Measurements from ENCODE around the gene DHCR24.

DHCR24 gene

DNA sequence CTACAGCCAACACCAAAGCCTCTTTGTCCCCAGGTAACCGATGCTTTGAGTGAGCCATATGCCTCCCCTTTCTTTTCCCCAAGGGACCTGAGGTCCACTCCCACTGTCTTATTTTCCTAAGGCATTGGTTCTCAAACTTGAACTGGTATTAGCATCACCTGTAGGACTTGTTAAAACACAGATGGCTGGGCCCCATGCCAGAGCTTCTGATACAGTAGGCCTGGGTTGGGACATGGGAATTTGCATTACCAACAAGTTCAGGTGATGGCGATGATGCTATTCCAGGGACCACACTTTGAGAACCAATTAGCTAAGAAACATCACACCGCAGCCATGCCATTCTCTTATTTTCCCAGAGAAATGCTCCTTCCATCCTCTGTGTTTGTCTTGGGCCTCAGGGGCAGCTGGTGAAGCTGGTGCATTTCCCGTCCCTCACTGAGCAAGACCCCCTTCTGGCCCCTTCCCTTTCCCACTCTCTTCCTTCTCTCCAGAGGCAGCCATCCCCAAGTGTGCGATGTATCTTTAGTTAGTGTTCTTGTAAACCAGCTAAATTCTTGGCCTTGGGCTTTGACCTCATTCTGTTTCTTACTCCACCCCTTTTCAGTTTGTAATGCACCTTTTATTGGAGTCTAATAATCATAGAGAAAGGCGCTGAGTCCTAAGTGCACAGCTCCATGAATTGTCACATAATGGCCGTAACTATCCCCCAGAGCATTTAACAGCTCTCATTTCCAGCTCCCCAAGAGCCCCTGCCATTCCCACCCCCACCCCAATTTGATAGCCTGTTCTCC, 71.7 kb downstream of the DHCR24 start:
- no peak for DNase-seq (ENCODE audit: low read depth in 3 of 3)

GRCh38 chr1:54814571-54814970, 72.4 kb downstream of the DHCR24 start:
- DNase-seq (ENCODE audit: low read depth in 3 of 3): no peak

DNA sequence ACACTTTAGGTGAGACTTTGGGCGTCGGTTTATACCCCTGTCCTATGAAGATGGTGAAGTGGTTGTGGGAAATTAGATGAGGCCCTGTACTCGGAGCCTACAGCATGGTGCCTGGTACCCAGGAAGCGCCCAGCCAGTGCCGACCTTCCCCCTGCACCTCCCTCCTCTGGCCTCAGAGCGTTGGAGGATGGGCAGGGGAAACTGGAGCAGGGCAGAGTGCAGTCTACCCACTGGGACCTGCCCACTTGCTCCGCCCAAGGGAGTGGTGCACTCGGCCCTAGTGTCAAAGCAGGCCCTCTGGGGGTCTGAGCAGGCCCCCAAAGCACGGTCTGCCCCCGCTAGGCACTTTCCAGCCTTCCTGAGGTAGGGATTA, 72.9 kb downstream of the DHCR24 start:
- no peak for DNase-seq (ENCODE audit: low read depth in 3 of 3)

DNA sequence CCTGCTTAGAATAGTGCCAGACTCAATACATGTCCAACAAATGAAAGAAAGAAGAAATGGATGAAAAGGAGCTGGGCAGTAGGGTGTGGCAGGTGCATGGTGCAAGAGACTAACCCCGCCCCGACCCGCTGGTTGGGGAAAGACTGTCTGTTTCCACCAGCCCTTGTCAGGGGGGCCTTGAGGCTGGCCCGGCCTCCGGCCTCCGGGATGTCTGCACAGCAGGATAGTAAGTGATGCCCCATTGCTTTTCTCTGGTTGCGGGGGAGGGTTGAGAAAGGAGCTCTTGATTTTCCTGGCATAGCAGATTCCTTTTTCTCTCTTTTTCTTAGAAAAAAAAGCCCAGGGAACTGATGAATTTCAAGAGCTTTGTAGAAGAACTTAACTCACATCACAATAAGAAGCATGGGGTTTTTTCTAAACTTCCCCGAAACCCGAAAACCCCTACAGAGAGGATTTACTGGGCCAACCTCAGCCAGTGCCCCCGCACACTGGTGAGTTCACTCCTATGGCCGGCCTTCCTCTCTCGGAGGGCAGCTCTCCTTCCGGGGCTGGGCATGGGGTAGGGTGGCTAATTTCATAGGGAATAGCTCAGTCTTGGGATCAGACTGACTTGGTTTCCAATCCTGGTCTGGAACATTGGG, 73.4 kb downstream of the DHCR24 start:
- DNase-seq (ENCODE audit: low read depth in 3 of 3): no peak

- no peak for DNase-seq (ENCODE audit: low read depth in 3 of 3)
These were observed 74.1 kb downstream of the DHCR24 start for GRCh38 chr1:54812801-54813484.

- no peak for DNase-seq (ENCODE audit: low read depth in 3 of 3)
These were observed 75.0 kb downstream of the DHCR24 start for GRCh38 chr1:54811739-54812655.

DNA sequence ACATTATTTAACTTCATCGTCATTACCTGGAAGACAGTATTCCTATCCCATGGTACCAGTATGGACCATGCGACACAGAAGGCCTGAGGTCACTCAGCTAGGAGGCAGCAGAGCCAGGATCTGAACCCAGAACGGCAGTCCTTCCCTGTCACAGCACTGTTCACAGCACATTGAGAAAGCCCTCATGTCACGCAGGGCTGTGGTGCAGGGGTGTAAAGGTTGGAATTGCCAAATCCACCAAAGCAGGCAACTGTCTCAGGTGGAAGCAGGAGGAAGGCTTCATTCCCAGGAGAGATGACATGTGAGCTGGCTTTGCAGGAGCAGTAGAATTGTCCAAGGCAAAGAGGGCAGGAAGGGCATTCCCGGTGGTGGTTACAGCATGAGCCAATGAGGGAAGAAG, 75.9 kb downstream of the DHCR24 start:
- no peak for DNase-seq (ENCODE audit: low read depth in 3 of 3)

- peak; percentile 38 to 64 (median 47) for DNase-seq (ENCODE audit: low read depth in 3 of 3)
These were observed 76.6 kb downstream of the DHCR24 start for GRCh38 chr1:54810153-54810942.

GRCh38 chr1:54809496-54810074, 77.4 kb downstream of the DHCR24 start:
- no peak for DNase-seq (ENCODE audit: low read depth in 3 of 3)

DNA sequence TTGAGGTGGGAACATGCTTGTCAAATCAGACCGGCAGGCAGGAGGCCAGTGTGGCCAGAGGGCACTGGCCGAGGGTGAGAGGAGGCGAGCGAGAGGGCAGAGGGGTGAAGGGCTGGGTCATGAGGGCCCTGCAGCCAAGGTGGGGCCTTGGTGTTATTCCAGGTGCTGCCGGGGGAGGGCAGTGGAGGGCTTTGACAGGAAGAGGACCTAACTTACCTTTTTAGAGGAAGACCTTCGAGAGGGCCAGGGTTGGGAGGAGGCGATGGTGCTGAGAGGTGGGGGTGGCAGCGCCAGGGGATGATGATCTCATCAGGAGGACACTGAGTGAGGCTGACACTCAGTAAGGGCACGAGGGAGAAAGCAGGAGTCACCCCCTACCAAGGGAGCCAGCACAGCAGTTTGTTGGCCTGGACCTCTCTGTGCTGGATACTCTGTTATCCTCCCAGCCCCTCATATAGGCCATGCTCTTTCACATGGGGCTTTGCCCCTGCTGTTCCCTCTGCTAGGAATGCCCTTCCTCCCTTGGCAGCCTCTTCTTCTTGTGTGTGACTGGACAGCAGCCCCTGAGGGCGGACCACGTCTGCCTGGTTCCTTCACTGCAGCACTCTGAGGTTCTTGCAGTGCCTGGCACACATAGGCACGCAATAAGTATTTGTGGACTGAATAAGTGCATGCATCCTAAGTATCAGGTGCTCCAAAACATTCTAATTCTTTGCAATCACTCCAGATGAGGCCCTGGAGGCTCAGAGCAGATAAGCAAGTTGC, 78.4 kb downstream of the DHCR24 start:
- no peak for DNase-seq (ENCODE audit: low read depth in 3 of 3)

DNA sequence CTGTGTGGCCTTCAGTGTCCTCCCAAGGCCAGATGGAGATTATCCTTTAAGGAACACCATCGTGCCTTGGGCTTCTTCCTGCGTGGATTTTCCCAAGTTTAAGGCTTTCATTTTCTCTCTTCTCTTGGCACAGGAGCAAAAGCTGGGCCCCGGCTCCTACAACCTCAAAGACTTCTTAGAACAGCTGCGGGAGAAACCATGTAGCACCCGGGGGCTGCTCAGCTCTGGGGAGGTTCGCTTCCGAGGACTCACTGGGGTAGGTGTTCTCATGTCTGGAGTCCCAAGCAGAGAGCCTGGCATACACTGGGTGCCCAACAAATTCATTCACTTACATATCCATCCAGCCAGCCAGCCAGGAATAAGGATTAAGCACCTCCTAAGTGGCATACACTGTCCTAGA, 79.2 kb downstream of the DHCR24 start:
- DNase-seq (ENCODE audit: low read depth in 3 of 3): no peak

DNA sequence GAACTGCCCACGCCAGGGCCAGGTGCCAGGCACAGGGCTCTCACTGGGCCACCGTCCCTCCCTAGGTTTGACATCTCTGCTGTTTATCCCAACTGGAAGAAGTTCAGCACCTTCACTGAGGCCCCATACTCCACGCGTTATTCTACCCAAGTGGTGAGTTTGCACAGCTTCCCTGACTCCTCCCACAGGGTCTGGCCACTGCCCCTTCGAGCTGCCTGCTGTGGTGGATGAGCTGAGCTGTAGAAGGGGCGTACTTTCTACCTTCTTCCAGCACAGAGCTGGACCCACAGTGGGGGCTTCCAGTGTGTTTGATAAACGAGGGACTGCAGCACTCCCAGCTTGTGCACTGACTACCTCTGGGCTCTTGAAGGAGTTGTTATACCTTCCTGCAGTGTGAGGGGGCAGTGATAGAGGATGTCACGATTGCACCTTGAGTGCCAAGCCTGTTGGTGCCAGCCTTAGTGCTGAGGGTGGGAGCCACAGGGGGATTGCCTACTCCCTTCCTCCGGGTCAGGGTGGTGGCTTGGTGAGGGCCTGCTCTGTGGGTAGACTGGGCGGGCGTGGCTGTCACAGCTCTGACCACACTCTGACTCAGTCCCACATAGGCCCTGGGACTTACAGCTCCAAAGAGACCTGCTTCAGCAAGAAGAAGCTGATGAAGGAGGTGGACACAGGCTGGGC, 79.9 kb downstream of the DHCR24 start:
- no peak for DNase-seq (ENCODE audit: low read depth in 3 of 3)

DNA sequence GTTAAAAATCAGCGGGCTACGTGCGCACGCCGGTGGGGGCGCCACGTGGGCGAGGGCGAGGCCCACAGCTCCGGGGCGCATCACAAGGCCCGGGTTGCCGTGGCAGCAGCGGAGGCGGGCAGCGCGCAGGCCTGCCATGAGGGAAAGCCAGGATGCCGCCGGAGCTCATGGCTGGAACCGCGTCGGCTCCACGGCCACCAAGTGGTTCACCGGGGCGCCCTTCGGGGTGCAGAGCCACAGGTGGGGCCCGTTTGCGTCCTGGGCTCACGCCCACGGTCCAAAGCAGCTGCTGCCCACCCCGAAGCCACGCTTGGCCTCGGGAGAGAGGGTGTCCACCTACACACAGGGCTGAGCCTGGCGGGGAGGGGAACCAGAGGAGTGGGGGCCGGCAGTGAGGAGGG, 81.0 kb downstream of the DHCR24 start:
- DNase-seq (ENCODE audit: low read depth in 3 of 3): no peak

DNA sequence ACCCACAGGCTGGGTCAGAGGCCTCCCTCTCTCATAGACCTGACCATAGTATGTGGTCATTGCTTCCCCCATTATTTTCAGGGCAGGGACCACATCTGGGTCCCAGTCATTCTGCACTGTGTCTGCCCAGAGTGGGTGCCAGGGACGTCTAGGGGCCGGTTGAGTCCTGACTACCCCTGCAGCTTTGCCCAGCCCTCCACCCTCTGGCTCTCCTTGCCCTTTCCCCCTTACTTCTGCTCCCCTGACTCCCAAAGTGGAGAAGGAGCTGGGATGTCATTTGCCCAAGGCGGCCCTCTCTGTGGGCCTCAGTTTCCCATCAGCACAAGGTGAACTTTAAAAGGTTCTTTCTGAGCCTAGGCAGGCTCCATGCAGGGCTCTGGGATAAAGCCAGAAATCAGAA, 81.5 kb downstream of the DHCR24 start:
- no peak for DNase-seq (ENCODE audit: low read depth in 3 of 3)

GRCh38 chr1:54804471-54805132, 82.4 kb downstream of the DHCR24 start:
- peak in 2 of 3 donors; percentile 20 to 45 for DNase-seq (ENCODE audit: low read depth in 3 of 3)

DNA sequence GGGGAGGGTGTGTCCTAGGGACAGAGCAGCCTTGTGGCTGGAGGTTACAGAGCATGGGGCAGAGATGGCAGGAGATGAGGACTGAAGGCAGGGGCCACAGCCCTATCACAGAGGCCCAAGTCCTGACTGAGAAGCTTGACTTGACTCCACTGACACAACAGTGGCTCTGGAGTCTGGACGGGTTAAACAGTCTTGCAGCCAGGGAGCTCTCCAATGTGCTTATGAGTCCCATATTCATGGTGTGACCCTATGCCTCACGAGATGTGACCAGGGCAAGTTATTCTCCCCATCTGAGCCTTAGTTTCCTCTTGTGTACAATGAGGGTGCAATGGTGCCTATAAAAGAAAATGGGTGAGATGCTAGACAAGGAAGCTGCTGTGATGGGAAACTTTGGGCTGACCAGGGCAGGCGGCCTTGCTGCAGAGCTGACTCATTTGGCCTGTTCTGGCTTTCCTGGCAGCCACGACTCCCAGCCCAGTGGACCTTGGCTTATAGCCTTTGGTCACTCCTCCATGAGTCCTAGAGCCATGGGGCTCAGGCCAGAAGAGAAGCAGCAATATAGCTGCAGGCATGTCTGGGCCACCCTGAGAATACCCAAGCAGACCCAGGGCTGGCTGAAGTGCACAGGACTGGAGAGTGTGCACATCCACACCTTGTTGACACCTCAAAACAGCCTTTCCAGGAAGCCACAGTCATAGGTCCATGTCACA, 83.1 kb downstream of the DHCR24 start:
- no peak for DNase-seq (ENCODE audit: low read depth in 3 of 3)

DNA sequence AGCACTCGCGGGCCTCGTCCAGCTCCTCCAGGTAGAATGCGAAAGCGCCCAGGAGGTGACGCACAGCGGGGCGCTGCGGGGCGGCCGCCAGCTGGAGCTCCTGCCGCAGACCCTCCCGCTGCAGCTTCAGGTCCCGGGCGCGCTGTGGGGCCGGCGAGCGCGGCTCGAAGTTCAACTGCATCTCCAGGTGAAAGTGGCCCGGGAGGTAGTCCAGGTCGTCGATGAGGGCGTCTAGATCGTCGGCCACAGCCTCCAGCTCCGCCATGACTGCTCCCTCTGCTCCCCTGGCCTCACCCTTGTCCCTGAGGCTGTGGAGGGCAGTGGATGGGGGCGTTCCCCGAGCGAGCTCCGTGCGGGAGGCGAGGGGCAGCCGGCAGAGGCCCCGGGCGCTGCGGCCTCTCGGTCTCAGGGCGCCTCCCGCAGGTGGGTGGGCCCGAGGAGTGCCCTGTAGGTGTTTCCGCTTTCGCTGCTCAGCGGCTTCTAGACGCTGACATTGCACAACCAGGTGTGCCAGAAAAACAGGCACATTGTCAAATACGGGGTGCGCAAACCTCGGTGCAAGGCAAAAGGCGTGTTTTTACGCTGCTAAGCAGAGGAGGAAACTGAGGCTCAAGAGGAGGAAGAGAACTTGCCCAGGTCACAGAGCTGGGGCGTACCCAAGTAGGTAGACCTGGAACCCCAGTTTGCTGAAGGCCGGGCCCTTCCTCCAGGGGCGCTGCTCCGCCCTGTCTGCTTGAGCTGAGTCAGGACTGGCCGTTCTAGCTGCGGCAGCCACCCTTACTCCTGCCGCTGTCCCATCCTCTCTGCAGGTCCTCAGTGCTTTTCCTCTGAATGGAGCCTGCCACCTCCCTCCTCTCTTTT, 85.9 kb downstream of the DHCR24 start, which contains the start of gene TTC22:
TTC22 (minus strand) TSS at position 425 of the 861 bp plus-strand sequence; CDS start at position 265, 160 bp downstream.
- DNase-seq (ENCODE audit: low read depth in 3 of 3): peak; percentile 26 to 66 (median 49)

Measured in stimulated activated CD4-positive, alpha-beta T cell treated with anti-CD3 and anti-CD28 coated beads, TNF-alpha, amount 100 ng/mL, for 48 hours (primary cell).